Progenitor cell of endocrine pancreas (in vitro differentiated cells): ENCODE data around the gene TMEM100. TPM values are rescaled to one million over a fixed set of nuclear protein-coding genes. Genes with fewer than 3 reads are reported as not detected.
"Not testable (repeated sequence)": the region's sequence is repeated elsewhere in the genome, so short reads cannot be mapped to it uniquely, and the experiment has no call there.

ENCODE experiments used
- DNase-seq: peaks from one replicate; pipeline ENCODE4 v3.0.0; 2021; ENCODE audit warnings: low spot score; ENCODE audit not compliant: unreplicated experiment
- H3K27ac Mint-ChIP-seq: 2 replicates; pipeline ENCODE4 v1.8.0; 2021; ENCODE audit warnings: mild to moderate bottlenecking, moderate library complexity, mixed read lengths
- H3K27me3 Mint-ChIP-seq: 2 replicates; pipeline ENCODE4 v1.8.0; 2021; ENCODE audit warnings: mixed read lengths
- H3K36me3 Mint-ChIP-seq: 2 replicates; pipeline ENCODE4 v1.8.0; 2022; ENCODE audit warnings: mixed read lengths; ENCODE audit not compliant: insufficient read depth
- H3K4me1 Mint-ChIP-seq: 2 replicates; pipeline ENCODE4 v1.8.0; 2021; ENCODE audit warnings: low read depth, mixed read lengths
- H3K4me3 Mint-ChIP-seq: 2 replicates; pipeline ENCODE4 v1.8.0; 2021; ENCODE audit warnings: low read depth, mild to moderate bottlenecking, moderate library complexity, mixed read lengths
- H3K9me3 Mint-ChIP-seq: 2 replicates; pipeline ENCODE4 v1.8.0; 2021; ENCODE audit warnings: low read depth, mixed read lengths
- total RNA-seq: library from RNA; stranded (reverse); gene quantifications from 2 replicates; pipeline ENCODE4 v1.2.1, GENCODE V29; 2021
- TF ChIP-seq, protein P1 (sequence below): fragments of 200-600 bp; sonication (generic); IDR thresholded peaks from one replicate; pipeline ENCODE4 v1.5.0; 2021; ENCODE audit warnings: antibody characterized with exemption, mild to moderate bottlenecking; ENCODE audit not compliant: unreplicated experiment

TMEM100 gene
- total RNA-seq, 1 donor from 2014 or later, result 1.1 TPM

DNA sequence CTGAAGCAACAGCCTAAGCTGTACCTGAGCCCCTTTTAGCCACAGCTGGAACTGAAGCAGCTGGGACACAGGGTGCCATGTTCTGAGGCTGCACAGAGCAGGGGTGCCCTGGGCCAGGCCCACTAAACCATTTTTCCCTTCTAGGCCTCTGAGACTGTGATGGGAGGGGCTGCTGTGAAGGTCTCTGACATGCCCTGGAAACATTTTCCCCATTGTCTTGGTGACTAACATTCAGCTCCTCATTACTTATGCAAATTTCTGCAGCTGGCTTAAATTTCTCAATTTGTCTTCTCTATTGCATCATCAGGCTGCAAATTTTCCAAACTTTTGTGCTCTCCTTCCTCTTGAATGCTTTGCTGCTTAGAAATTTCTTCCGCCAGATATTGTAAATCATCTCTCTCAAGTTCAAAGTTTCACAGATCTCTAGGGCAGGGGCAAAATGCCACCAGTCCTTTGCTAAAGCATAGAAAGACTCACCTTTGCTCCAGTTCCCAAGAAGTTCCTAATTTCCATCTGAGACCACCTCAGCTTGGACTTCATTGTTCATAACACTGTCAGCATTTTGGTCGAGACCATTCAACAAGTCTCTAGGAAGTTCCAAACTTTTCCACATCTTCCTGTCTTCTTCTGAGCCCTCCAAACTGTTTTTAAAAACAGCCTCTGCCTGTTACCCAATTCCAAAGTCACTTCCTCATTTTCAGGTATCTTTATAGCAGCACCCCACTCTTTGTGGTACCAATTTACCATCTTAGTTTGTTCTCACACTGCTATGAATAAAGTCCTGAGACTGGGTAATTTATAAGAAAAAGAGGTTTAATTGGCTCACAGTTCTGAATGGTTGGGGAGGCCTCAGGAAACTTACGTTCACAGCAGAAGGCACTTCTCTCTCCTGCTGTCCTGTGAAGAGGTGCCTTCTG, 49.8 kb downstream of the TMEM100 start:
- Mint-ChIP-seq H3K27me3 (peaks cover 15% of the 10 kb centered on the region), H3K9me3 (no peaks in the 10 kb centered on the region), H3K36me3 (no peaks in the 10 kb centered on the region), H3K4me1 (no peaks in the 10 kb centered on the region), H3K4me3 (no peak overlapping the region), H3K27ac (no peak overlapping the region)
- no peak for DNase-seq
- TF ChIP-seq, protein P1, sequence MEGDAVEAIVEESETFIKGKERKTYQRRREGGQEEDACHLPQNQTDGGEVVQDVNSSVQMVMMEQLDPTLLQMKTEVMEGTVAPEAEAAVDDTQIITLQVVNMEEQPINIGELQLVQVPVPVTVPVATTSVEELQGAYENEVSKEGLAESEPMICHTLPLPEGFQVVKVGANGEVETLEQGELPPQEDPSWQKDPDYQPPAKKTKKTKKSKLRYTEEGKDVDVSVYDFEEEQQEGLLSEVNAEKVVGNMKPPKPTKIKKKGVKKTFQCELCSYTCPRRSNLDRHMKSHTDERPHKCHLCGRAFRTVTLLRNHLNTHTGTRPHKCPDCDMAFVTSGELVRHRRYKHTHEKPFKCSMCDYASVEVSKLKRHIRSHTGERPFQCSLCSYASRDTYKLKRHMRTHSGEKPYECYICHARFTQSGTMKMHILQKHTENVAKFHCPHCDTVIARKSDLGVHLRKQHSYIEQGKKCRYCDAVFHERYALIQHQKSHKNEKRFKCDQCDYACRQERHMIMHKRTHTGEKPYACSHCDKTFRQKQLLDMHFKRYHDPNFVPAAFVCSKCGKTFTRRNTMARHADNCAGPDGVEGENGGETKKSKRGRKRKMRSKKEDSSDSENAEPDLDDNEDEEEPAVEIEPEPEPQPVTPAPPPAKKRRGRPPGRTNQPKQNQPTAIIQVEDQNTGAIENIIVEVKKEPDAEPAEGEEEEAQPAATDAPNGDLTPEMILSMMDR, result no peak

DNA sequence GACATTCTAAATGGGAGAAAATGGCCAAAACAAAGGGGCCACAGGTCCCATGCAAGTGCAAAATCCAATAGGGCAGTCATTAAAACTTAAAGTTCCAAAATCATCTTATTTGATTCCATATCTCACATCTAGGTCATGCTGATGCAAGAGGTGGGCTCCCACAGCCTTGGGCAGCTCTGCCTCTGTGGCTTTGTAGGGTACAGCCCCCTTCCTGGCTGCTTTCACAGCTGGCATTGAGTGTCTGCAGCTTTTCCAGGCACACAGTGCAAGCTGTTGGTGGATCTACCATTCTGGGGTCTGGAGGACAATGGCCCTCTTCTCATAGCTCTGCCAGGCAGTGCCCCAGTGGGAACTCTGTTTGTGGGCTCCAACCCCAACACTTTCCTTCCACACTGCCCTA, 50.7 kb downstream of the TMEM100 start:
- H3K4me3 Mint-ChIP-seq, H3K36me3 Mint-ChIP-seq, DNase-seq, H3K9me3 Mint-ChIP-seq, H3K4me1 Mint-ChIP-seq, H3K27ac Mint-ChIP-seq: not testable (repeated sequence)
- H3K27me3 Mint-ChIP-seq, result peaks cover 19% of the 10 kb centered on the region

Other genes with a start within 250 kb of the TMEM100 start
- gene SMIM36, start 211.4 kb downstream of the TMEM100 start, total RNA-seq, result not detected in 2 replicates
- 25.4 and 27.9 TPM in 2 replicates for gene PCTP, start 28.2 kb upstream of the TMEM100 start, total RNA-seq